Stimulated activated naive CD8-positive, alpha-beta T cell treated with anti-CD3 and anti-CD28 coated beads, Interleukin-15, Interleukin-2, amounts not matched to agents 100 U/mL and 50 U/mL, for 24 hours (primary cell): ENCODE measurements around the gene LY6G6C.

Source experiments
- ATAC-seq: fragments of 150-1000 bp; cut with Tn5 transposase; one replicate; pipeline ENCODE4 v1.10.0; 2021
- DNase-seq: peaks from one replicate; pipeline ENCODE4 v3.0.0; 2021

LY6G6C gene

GRCh38 chr6:31721351-31722020, at the start of gene LY6G6C:
LY6G6C (minus strand) TSS chr6:31721746; CDS start chr6:31721679, 67 bp downstream.
- DNase-seq (no peak), ATAC-seq (no peak)

GRCh38 chr6:31770860-31771259, 49.3 kb upstream of the LY6G6C start:
- DNase-seq (no peak), ATAC-seq (no peak)

GRCh38 chr6:31769684-31770371, 48.3 kb upstream of the LY6G6C start:
- peak; percentile 87 for DNase-seq
- peak; percentile 74 for ATAC-seq

- DNase-seq (no peak), ATAC-seq (no peak)
Measured at GRCh38 chr6:31768363-31769257, 47.1 kb upstream of the LY6G6C start.

GRCh38 chr6:31767096-31767645, 45.6 kb upstream of the LY6G6C start:
- DNase-seq (no peak), ATAC-seq (no peak)

- peak; percentile 1 for ATAC-seq
Measured at GRCh38 chr6:31765910-31766794, 44.6 kb upstream of the LY6G6C start.

GRCh38 chr6:31765559-31765909, 44.0 kb upstream of the LY6G6C start:
- ATAC-seq = peak; percentile 32
- no peak for DNase-seq

More at GRCh38 chr6:31765910-31766794, 44.6 kb upstream of the LY6G6C start:
- no peak for DNase-seq

- no peak for DNase-seq
- ATAC-seq = no peak
Measured at GRCh38 chr6:31764198-31764597, 42.7 kb upstream of the LY6G6C start.

GRCh38 chr6:31763619-31763940, 42.0 kb upstream of the LY6G6C start:
- DNase-seq (no peak), ATAC-seq (no peak)

- no peak for ATAC-seq
Measured at GRCh38 chr6:31762878-31763618, 41.5 kb upstream of the LY6G6C start.

GRCh38 chr6:31762356-31762755, 40.8 kb upstream of the LY6G6C start, which contains the start of gene SAPCD1:
SAPCD1 (plus strand) TSS chr6:31762656; CDS start chr6:31763055, 399 bp downstream.
- no peak for ATAC-seq
- DNase-seq = no peak

More at GRCh38 chr6:31762878-31763618, 41.5 kb upstream of the LY6G6C start:
- no peak for DNase-seq

GRCh38 chr6:31761343-31761742, 39.8 kb upstream of the LY6G6C start:
- ATAC-seq = no peak
- DNase-seq = no peak

GRCh38 chr6:31760790-31761189, 39.2 kb upstream of the LY6G6C start:
- DNase-seq (no peak), ATAC-seq (no peak)

- ATAC-seq (no peak), DNase-seq (no peak)
Measured at GRCh38 chr6:31758281-31758680, 36.7 kb upstream of the LY6G6C start.

- DNase-seq (no peak), ATAC-seq (no peak)
Measured at GRCh38 chr6:31752739-31753319, 31.3 kb upstream of the LY6G6C start.

GRCh38 chr6:31750411-31751022, 29.0 kb upstream of the LY6G6C start:
- DNase-seq = no peak
- no peak for ATAC-seq

- no peak for ATAC-seq
- no peak for DNase-seq
Measured at GRCh38 chr6:31749301-31750036, 27.9 kb upstream of the LY6G6C start.

- DNase-seq = no peak
- no peak for ATAC-seq
Measured at GRCh38 chr6:31744422-31744821, 22.9 kb upstream of the LY6G6C start.

GRCh38 chr6:31742894-31743293, 21.3 kb upstream of the LY6G6C start:
- DNase-seq = no peak
- ATAC-seq = no peak
